DND-41 (cell line): ENCODE results near the gene CSF3.

Experiments used
- ATAC-seq: fragments of 200-7000 bp; cut with Tn5 transposase; 3 replicates; pipeline ENCODE4 v1.9.1; 2021; ENCODE audit warnings: low read depth; ENCODE audit not compliant: insufficient read depth
- DNase-seq: peaks from one replicate; pipeline ENCODE4 v3.0.0-alpha.2; 2020
- H2AFZ ChIP-seq: 2 replicates; pipeline ENCODE4 v1.6.0; 2012; ENCODE audit warnings: low read depth, low read length
- H3K27ac ChIP-seq: 2 replicates; pipeline ENCODE4 v1.5.1; 2012; ENCODE audit warnings: low read length, inconsistent platforms
- H3K27me3 ChIP-seq: fragments of 200-600 bp; sonication (generic); 2 replicates; pipeline ENCODE4 v1.6.0; 2012; ENCODE audit warnings: low read length, mild to moderate bottlenecking, inconsistent platforms; ENCODE audit not compliant: insufficient read depth, poor library complexity
- H3K36me3 ChIP-seq: 2 replicates; pipeline ENCODE4 v1.5.1; 2012; ENCODE audit warnings: low read length, inconsistent platforms; ENCODE audit not compliant: insufficient read depth
- H3K4me1 ChIP-seq: 2 replicates; pipeline ENCODE4 v1.5.1; 2012; ENCODE audit warnings: mild to moderate bottlenecking, low read length; ENCODE audit not compliant: insufficient read depth
- H3K4me2 ChIP-seq: 2 replicates; pipeline ENCODE4 v1.6.0; 2012; ENCODE audit warnings: mild to moderate bottlenecking, moderate library complexity, low read length, inconsistent platforms; ENCODE audit not compliant: insufficient read depth
- H3K4me3 ChIP-seq, 2 experiments: fragments of 200-600 bp in 1 of 2; shearing (Covaris generic) in 1 of 2; 2 replicates each; pipeline ENCODE4 v1.5.1; 2012 to 2016; ENCODE audit warnings: inconsistent platforms in 2 of 2, low read length in 2 of 2, mild to moderate bottlenecking in 2 of 2, low read depth in 1 of 2, moderate library complexity in 1 of 2
- H3K79me2 ChIP-seq: 2 replicates; pipeline ENCODE4 v1.6.0; 2012; ENCODE audit warnings: low read length, inconsistent platforms; ENCODE audit not compliant: insufficient read depth
- H3K9ac ChIP-seq: 2 replicates; pipeline ENCODE4 v1.6.0; 2012; ENCODE audit warnings: low read depth, mild to moderate bottlenecking, inconsistent platforms, low read length, moderate library complexity
- H3K9me3 ChIP-seq: 2 replicates; pipeline ENCODE4 v1.5.1; 2012; ENCODE audit warnings: low read length, moderate library complexity, mild to moderate bottlenecking, inconsistent platforms; ENCODE audit not compliant: insufficient read depth, severe bottlenecking
- H4K20me1 ChIP-seq: 2 replicates; pipeline ENCODE4 v1.6.0; 2012; ENCODE audit warnings: low read length; ENCODE audit not compliant: insufficient read depth
- CTCF ChIP-seq: IDR thresholded peaks from 2 replicates; pipeline ENCODE4 v1.5.1; 2012; ENCODE audit warnings: borderline replicate concordance, low read length, moderate library complexity, mild to moderate bottlenecking; ENCODE audit not compliant: poor library complexity, severe bottlenecking; ENCODE audit errors: extremely low read depth
- EZH2 ChIP-seq: IDR thresholded peaks from 3 replicates; pipeline ENCODE4 v1.6.1; 2012; ENCODE audit warnings: borderline replicate concordance, low read depth, mild to moderate bottlenecking, moderate library complexity, low read length, inconsistent platforms; ENCODE audit not compliant: severe bottlenecking

The CSF3 gene

GRCh38 chr17:40018211-40019121, 3.2 kb downstream of the CSF3 start:
- no peak overlapping the region for H3K4me2 ChIP-seq
- no peak overlapping the region for H3K9ac ChIP-seq
- H2AFZ ChIP-seq: no peak overlapping the region
- no peaks in the 10 kb centered on the region for H3K9me3 ChIP-seq
- H3K79me2 ChIP-seq: no peaks in the 10 kb centered on the region
- no peak overlapping the region for H3K4me3 ChIP-seq
- H3K27ac ChIP-seq: no peak overlapping the region
- H3K4me1 ChIP-seq: peaks cover 5% of the 10 kb centered on the region
- no peaks in the 10 kb centered on the region for H3K27me3 ChIP-seq
- H4K20me1 ChIP-seq: no peaks in the 10 kb centered on the region
- no peak for TF ChIP-seq EZH2
- no peak for TF ChIP-seq CTCF
- no peak for ATAC-seq
- DNase-seq: no peak
- H3K36me3 ChIP-seq: peaks cover 44% of the 10 kb centered on the region

GRCh38 chr17:40019140-40019991, 4.1 kb downstream of the CSF3 start:
- H3K9me3 ChIP-seq: no peaks in the 10 kb centered on the region
- no peak overlapping the region for H3K9ac ChIP-seq
- no peak for DNase-seq
- ATAC-seq: no peak
- H3K27me3 ChIP-seq: no peaks in the 10 kb centered on the region
- no peak overlapping the region for H2AFZ ChIP-seq
- no peaks in the 10 kb centered on the region for H3K79me2 ChIP-seq
- H3K4me3 ChIP-seq: no peak overlapping the region
- no peak for TF ChIP-seq EZH2
- TF ChIP-seq CTCF: no peak
- no peak overlapping the region for H3K27ac ChIP-seq
- peaks cover 51% of the 10 kb centered on the region for H3K36me3 ChIP-seq
- H3K4me1 ChIP-seq: no peaks in the 10 kb centered on the region
- H3K4me2 ChIP-seq: no peak overlapping the region
- H4K20me1 ChIP-seq: no peaks in the 10 kb centered on the region

DNA sequence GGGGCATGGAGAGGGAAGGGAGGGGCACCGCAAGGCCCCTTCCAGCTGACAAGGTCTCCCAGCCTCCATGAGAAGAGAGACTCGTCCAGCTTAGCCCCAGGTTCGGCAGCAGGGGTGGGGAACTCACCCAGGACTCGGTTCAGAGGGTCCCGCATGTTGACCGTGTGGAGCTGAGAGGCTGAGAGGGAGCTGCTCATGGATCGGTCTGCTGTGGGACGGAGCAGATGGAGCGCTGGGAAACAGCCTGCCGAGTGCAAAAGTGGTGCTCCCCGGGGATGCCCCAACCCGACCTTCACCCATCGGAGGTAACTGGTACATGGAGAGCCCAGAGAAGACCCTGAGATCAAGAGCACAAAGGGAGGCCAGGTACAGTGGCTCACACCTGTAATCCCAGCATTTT, 4.9 kb downstream of the CSF3 start:
- Histone ChIP-seq H3K79me2 (no peaks in the 10 kb centered on the region), H3K4me2 (no peak overlapping the region), H3K27me3 (no peaks in the 10 kb centered on the region), H3K4me3 (no peak overlapping the region), H3K36me3 (peaks cover 55% of the 10 kb centered on the region), H3K9me3 (no peaks in the 10 kb centered on the region), H4K20me1 (no peaks in the 10 kb centered on the region), H3K4me1 (no peaks in the 10 kb centered on the region), H2AFZ (no peak overlapping the region), H3K9ac (no peak overlapping the region), H3K27ac (no peak overlapping the region)
- no peak for ATAC-seq
- DNase-seq: no peak
- TF ChIP-seq CTCF (no peak), EZH2 (no peak)
